Measurements from ENCODE around the gene RAPGEF5. TPM values are rescaled to one million over a fixed set of nuclear protein-coding genes. Genes with fewer than 3 reads are reported as not detected.
A peak's percentile ranks its signal among the peaks of the same experiment; 100 is the strongest.

RAPGEF5 gene
- total RNA-seq, 2 donors from 2014 or later = 66.5 to 70.8 TPM

DNA sequence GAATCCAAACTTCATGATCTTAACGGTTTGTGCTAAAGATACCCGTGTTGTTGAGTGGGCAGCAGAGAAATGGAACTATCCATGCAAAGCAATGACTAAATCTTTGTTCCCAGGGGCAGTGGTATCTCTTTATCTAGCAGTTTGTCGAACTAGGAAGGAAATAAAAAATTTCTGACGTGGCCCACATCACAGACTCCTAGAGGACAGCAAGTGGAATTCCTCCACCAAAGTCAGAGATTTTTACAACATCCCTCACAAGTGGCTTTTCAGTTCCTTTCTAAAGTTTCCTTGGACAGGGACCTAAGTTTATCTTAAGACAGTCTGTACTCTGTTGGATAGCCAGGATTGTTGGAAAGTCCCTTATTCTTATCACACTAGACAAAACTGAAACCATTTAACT, 136.0 kb downstream of the RAPGEF5 start:
- TF ChIP-seq CTCF (IDR thresholded peaks at IDR 0.05) = no peak
- no peaks in the 10 kb centered on the region for H3K36me3 ChIP-seq
- H3K27ac ChIP-seq = peak overlapping the region; percentile 73 to 83
- H3K4me1 ChIP-seq (ENCODE audit: control insufficient read depth in 1 of 2, low read depth in 2 of 2) = peaks cover 22 to 69% of the 10 kb centered on the region in 2 donors
- no peaks in the 10 kb centered on the region for H3K9me3 ChIP-seq
- H3K4me3 ChIP-seq = peak overlapping the region; percentile 68
- no peak for DNase-seq (ENCODE audit: low spot score)
- H3K27me3 ChIP-seq (replicated peaks; ENCODE audit: insufficient read depth) = no peaks in the 10 kb centered on the region
- ATAC-seq (ENCODE audit: insufficient number of reproducible peaks, low FRiP score, low read depth) = no peak

- no peaks in the 10 kb centered on the region for H3K27me3 ChIP-seq (replicated peaks; ENCODE audit: insufficient read depth)
- ATAC-seq (ENCODE audit: insufficient number of reproducible peaks, low FRiP score, low read depth) = no peak
- H3K36me3 ChIP-seq = no peaks in the 10 kb centered on the region
- H3K27ac ChIP-seq = peak overlapping the region; percentile 73 to 83
- no peak for TF ChIP-seq CTCF (IDR thresholded peaks at IDR 0.05)
- peaks cover 30 to 78% of the 10 kb centered on the region in 2 donors for H3K4me1 ChIP-seq (ENCODE audit: control insufficient read depth in 1 of 2, low read depth in 2 of 2)
- H3K9me3 ChIP-seq = no peaks in the 10 kb centered on the region
- peak overlapping the region; percentile 68 for H3K4me3 ChIP-seq
- DNase-seq (ENCODE audit: low spot score) = no peak
Observed at GRCh38 chr7:22219739-22220493, 137.0 kb downstream of the RAPGEF5 start.

DNA sequence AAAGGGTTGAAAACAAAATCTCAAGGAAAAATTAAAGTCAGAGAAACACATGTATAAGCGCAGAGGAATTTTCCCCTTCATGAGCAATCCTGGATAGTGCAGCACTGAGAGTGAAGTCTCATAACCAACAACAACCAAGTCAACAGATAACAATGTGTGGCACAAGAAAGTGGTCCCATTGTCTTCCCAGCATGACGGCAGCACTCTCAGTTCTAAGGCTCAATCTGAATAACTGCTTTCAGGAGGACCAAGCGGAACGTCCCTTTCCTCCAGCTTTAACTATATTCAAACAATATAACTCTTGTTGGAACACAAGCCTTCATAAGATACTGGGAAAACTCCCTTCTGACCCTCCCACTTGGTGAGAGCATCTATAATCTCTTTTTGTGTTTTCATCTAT, 137.9 kb downstream of the RAPGEF5 start:
- DNase-seq (ENCODE audit: low spot score) (no peak), ATAC-seq (ENCODE audit: insufficient number of reproducible peaks, low FRiP score, low read depth) (peak; percentile 13)
- no peak for TF ChIP-seq CTCF (IDR thresholded peaks at IDR 0.05)
- no peaks in the 10 kb centered on the region for H3K9me3 ChIP-seq
- H3K27me3 ChIP-seq (replicated peaks; ENCODE audit: insufficient read depth) = no peaks in the 10 kb centered on the region
- H3K27ac ChIP-seq = peak overlapping the region; percentile 73 to 83
- H3K36me3 ChIP-seq = no peaks in the 10 kb centered on the region
- peak overlapping the region; percentile 68 for H3K4me3 ChIP-seq
- H3K4me1 ChIP-seq (ENCODE audit: control insufficient read depth in 1 of 2, low read depth in 2 of 2) = peaks cover 26 to 80% of the 10 kb centered on the region in 2 donors

DNA sequence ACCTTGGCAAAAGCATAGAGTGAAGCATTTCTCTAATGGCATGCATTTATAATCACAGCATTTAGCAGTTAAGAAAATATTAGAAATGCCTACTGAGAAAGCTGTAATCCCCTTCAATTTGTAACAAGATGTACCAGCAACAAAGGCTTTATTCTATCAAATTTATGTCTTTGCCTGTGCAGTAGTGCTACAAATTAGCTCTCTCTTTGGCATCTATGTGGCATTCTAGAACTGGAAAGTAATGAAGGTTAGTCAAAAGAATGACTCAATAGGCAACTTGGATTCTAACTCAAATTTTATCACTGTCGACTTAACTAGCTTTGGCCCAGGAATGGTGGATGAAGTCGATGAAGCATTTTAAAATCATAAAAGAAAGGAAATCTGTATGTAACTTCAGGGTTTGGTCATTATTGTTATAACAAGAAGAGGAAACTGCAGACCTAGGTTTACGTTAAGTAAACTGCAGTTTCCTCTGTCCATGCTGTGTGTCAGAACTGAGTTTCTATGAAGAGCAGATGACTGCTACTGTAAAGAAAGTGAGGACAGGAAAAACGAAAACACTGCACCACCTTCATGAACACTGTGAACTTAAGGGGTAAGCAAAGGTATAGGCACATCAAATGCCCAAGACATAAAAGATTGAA, 140.0 kb downstream of the RAPGEF5 start:
- TF ChIP-seq CTCF (IDR thresholded peaks at IDR 0.05) = no peak
- Histone ChIP-seq H3K27me3 (replicated peaks; ENCODE audit: insufficient read depth) (no peaks in the 10 kb centered on the region), H3K4me1 (ENCODE audit: control insufficient read depth in 1 of 2, low read depth in 2 of 2) (peaks cover 20 to 91% of the 10 kb centered on the region in 2 donors), H3K36me3 (no peaks in the 10 kb centered on the region), H3K9me3 (no peaks in the 10 kb centered on the region), H3K27ac (peak overlapping the region; percentile 73 to 83), H3K4me3 (peak overlapping the region; percentile 68)
- ATAC-seq (ENCODE audit: insufficient number of reproducible peaks, low FRiP score, low read depth) (no peak), DNase-seq (ENCODE audit: low spot score) (no peak)

GRCh38 chr7:22216309-22216708, 140.6 kb downstream of the RAPGEF5 start:
- H3K9me3 ChIP-seq = no peaks in the 10 kb centered on the region
- peak overlapping the region; percentile 68 for H3K4me3 ChIP-seq
- peaks cover 20 to 97% of the 10 kb centered on the region in 2 donors for H3K4me1 ChIP-seq (ENCODE audit: control insufficient read depth in 1 of 2, low read depth in 2 of 2)
- DNase-seq (ENCODE audit: low spot score) (no peak), ATAC-seq (ENCODE audit: insufficient number of reproducible peaks, low FRiP score, low read depth) (no peak)
- no peak for TF ChIP-seq CTCF (IDR thresholded peaks at IDR 0.05)
- H3K36me3 ChIP-seq = no peaks in the 10 kb centered on the region
- peak overlapping the region; percentile 73 to 83 for H3K27ac ChIP-seq
- no peaks in the 10 kb centered on the region for H3K27me3 ChIP-seq (replicated peaks; ENCODE audit: insufficient read depth)
